ENCODE measurements around the gene TMEM151A.
"Not testable (repeated sequence)": the region's sequence is repeated elsewhere in the genome, so short reads cannot be mapped to it uniquely, and the experiment has no call there.

TMEM151A gene

DNA sequence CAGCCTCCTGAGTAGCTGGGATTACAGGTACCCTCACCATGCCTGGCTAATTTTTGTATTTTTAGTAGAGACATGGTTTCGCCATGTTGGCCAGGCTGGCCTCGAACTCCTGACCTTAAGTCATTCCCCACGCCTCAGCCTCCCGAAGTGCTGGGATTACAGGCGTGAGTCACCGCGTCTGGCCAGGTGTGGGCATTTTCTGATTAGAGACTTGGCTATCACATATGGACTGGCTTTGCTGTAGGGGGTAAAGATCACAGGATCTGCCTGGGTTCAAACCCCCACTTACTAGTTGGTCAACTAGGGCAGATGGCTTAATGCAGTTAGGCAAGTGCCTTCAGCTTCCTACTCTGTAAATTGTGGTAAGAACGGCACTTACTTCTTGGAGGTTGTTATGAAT is 18.6 kb downstream of the TMEM151A start:
- no peak for DNase-seq

DNA sequence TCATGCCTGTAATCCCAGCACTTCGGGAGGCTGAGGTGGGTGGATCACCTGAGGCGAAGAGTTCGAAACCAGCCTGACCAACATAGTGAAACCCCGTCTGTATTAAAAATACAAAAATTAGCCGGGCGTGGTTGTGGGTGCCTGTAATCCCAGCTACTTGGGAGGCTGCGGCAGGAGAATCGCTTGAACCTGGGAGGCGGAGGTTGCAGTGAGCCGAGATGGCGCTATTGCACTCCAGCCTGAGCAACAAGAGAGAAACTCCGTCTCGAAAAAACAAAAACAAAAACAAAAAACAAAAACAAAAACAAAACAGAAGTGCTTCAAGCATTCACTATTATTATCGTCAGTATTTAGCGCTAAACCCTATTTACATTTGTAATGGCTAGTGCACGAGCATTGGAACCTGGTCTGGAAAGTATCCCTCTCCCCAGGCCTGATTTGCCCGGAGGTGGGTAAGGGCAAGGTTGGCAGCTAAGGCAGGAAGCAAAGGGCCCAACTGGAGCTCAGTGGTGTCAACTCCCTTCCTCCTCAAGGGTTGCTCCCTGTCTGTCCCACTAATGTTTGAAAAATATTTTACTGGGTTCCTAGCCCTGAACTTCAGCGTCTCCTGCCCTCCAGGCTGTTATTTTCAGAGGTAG is 19.2 kb downstream of the TMEM151A start:
- not testable (repeated sequence) for DNase-seq

DNA sequence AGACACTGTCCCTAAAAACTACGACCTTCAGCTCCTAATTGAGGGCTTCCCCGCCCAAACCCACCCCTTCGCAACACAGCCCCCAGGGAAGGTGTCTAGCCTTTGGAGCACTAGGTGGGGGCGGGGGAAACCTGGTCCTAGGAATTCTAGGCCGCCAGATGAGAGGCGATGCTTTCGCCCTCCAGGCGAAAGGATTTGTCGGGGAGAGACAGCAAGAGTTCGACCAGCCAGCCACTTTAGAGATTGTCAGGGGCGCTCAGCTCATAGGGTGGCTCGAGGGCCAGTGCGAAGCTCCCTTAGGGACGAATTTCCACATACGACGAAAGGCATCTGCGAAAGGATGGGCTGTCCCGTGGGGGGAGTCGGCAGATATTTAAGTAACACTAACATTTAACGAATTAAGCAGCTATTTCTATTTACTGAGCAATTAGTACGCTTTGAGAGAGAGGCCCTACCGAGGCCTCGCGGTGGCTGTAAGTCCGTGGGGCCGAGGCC is 19.8 kb downstream of the TMEM151A start:
- DNase-seq: no peak

DNA sequence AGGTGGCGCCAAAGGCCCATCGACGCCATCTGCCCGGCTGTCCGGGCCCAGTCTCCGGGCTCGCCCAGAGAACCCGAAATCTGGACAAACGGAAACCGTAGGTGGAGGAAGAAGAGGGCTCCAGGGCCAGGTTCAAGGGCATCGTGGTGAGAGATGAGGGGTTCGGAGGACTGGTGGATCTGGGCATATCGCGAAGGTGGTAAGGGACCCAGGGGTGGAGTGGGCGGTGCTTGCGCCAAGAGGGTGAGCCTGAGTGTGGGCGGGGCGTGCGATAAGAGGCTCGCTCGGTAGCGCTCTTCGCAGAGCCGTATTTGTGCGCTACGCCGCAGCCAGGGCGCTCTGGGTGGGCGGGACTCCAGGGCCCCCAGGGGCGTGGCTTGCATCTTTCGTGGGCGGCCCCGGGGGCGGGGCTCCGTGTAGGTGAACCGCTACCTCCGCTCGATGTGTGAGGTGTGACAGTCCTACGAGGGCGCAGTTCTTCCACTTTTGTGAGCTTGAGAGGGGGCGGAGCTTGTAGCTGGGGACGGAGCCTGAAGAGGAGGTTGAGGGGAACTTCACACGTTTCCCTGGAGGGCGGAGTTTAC is 20.4 kb downstream of the TMEM151A start:
- peak; percentile 87 for DNase-seq

DNA sequence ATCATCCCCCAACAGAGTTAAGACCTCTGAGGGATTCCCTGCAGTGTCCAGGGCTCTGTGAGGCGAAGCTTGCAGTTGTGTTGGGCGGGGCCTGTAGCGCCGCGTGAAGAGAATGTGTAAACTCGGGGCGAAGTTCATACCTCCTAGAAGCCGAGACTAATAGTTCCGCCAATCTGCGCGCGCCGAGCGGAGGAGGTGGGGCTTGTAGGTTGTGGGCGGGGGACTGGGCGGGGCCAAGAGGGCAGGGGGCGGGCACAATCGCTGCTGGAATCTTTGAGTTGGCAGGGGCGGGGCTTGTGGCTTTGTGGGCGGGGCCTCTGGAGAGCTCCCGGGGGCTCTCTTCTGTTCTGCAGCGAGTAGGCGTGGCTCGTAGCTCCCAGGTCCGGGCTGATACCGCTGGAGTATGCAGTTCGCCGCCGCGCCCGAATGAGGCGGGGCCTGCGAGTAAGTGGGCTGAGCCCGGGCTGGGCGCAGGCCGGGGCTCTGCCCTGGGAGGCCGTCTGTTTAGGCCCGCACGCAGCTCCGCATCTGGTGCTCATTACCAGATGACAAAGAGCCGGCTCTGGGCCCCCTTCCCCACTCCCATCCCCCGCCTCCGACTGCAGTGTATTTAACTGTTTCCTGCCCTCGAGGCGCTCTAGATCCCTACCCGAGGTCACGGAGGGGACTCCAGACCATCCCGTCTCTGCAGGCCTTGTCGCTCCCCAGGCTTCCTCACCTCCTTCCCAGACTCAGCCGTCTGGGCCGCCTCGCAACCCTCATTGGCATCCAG is 21.0 kb downstream of the TMEM151A start:
- DNase-seq: peak; percentile 96

DNA sequence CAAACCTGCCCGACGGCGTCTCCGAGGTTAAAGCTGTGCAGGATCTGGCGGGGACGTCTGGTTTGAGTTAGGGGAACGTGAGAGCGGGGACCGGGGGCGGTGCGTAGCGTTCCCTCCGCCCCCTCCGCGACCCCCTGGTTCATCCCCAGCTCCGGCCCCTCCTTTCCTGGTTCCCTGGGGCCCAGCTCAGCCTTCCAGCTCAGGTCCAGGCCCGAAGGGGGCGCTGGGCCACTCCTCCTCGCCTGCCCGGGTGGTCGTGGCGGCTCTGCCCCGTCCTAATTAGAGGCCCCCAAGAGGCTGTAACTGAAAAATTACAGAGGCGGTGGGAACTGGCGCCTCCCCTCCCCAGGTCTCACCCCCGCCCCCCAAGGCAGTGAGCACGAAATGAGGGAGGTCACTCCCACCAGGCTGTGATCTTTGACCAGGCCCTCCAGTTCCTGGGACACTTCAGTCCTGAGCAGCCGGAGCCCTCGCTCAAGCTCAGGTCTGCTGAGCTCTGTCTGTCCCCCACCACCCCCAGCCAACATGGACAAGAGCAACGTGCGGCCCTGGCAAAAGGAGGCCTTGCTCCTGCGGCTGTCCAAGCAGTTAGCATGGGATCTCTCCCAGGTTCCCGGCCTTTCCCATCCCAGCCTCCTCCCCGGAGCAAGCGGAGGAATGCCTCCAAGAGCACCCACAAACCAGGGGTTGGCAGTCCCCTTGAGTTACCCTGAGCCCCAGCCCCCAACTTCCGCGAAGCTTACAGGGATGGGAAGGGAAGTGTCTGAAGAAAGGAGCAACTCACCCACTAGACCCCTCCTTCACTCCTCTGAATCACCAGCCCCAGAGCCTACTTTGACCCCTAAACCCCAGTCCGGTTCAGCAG is 21.9 kb downstream of the TMEM151A start:
- DNase-seq: no peak

DNA sequence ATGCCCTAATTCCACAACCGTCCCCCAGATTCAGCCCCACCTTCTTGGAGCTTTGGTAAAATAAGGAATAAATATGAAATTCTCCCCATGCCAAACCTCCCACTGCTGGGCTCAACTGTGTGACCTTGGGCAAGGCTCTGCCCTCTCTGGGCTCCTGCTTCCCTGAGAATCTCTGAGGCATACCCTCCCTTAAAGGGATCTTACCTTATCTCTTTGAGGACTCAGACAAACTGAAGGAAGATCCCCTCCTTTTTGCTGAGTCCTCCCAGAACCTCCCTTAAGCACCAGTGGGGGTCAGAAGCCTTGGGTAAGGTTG is 22.4 kb downstream of the TMEM151A start:
- no peak for DNase-seq

DNA sequence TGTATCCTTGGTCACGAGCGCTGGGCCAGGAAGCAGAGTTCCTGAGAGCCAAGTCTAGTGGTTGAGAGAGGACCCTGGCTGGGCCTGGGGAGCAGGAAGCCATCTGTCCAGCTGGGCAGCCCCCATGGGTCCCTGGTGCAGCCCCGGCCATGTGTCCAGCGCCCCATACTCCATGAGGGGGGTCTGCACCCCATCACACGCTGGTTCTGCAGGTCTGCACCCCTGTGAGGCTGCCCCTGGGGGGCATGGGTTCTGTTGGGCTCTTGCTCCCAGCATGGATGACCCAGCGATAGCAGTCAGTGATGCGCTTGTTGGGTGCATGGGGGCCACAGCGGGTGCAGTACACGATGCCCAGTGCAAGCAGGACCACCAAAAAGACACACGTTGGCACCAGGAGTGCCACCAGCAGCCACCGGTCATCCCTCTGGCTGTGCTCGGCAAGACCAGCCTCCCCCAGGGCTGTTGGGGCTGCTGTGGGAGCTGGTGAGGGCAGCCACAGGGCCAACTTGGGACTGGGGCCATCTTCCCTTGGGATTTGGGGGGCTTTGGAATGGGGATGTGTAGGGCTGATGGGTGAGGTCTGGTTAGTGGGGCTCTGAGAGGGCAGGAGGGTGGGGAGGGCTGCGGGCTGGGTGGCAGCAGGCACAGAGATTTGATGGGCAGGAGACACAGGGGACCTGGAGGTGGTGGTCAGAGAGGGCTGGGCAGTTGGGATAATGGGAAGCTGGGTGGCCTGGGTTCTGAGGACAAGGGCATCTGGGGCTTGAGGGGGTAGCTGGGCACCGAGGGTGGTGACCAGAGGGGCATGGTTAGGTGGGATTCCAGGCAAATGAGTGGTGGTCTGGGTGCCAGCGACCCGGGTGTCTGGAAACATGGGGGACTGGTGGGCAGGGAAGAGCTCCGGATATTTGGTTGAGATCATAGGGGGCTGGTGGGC is 23.1 kb downstream of the TMEM151A start:
- no peak for DNase-seq

DNA sequence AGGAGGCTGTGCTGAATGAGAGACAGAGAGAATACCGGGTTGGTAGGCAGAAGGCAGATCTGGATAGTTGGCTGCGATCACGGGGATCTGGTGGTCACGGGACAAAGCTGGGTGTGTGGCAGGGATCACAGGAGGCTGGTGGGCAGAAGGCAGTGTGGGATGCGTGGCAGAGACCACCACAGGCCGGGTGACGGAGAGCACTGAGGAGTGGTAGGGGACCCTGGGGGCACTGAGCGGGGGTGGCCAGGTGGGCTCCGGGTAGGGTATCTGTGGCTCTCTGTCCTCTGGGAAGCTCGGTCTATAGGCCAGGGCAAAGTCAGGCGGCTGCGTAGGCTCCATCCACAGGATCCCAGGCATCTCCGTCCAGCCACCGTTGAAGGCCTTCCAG is 23.8 kb downstream of the TMEM151A start:
- DNase-seq: no peak

DNA sequence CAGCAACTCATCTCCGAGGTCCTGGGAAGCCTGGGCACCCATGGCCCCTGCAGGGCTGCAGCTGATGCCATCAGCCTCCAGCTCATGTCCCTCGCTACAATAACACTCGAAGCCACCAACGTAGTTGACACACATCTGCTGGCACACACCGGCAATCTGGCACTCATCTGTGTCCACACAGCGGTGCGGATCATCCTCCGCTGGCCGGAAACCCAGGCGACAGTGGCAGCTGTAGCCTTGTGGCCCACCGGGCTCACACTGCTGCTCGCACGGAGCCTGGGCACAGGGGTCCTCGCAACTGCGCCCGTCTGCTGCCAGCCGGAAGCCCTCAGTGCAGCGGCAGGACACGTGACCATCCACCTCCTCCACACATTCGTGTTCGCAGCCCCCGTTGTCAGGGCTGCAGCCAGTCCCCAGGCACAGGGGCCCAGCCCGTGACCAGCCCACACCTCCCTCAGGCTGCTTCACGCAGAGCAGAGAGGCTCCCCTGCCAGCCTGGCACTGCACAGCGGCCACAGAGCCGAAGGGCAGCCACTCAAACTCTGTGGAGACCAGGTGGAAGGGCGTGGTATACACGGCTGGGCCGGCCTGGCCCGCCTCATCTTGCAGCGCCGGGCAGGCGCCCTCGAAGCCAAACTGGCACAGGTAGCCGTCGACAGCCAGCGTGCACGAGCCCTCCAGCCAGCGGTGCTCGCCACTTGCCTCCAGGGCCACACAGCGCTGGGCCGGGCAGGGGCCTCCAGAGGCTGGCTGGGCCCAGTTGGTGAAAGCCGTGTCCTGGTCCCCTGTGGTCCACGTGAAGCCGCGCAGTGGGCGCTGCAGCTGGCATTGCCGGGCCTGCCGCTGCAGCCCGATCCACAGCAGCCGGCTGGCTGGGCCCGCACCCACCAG is 24.5 kb downstream of the TMEM151A start:
- no peak for DNase-seq

DNA sequence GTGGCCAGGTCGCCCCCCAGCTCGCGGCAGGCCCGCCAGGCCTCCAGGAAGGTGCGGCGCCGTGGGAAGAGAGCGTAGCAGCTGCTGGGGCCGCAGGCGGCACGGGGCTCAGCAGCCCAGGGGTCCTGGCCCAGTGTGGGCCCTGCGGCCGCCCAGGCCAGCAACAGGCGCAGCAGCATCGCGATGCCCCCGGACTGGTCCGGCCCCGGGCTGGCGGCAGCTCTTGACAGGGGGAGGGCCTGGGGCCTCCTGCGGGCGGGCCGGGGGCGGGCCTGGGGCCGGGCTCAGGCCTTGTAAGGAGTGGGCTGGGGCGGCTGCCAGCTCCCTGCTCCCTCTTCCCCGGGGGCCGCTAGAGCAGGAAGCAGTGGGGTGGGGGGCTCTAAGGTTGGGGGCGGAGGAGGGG is 25.2 kb downstream of the TMEM151A start, which contains the start of gene CD248:
TSS of gene CD248 (minus strand) at position 196 of the 403 bp plus-strand sequence. CDS start at position 179, 17 bp downstream.
- DNase-seq: no peak

DNA sequence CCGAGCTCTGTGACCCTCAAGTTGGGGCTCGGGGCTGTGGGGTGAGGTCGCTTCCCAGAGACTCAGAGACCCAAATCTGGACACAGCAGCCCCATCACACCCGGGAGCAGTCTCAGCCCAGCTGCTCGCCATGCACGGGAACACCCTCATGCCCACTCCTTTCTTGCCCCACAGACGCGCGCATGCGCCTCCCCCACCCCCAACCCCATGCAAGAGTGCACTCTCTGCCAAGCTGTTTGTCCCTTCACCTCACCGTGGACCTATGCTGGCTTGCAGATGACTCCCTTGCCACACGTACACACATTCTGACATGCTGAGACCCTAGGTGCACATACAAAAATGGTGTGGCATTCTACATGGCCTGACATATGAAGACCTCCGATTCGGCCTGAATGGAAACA is 25.6 kb downstream of the TMEM151A start:
- DNase-seq: no peak

DNA sequence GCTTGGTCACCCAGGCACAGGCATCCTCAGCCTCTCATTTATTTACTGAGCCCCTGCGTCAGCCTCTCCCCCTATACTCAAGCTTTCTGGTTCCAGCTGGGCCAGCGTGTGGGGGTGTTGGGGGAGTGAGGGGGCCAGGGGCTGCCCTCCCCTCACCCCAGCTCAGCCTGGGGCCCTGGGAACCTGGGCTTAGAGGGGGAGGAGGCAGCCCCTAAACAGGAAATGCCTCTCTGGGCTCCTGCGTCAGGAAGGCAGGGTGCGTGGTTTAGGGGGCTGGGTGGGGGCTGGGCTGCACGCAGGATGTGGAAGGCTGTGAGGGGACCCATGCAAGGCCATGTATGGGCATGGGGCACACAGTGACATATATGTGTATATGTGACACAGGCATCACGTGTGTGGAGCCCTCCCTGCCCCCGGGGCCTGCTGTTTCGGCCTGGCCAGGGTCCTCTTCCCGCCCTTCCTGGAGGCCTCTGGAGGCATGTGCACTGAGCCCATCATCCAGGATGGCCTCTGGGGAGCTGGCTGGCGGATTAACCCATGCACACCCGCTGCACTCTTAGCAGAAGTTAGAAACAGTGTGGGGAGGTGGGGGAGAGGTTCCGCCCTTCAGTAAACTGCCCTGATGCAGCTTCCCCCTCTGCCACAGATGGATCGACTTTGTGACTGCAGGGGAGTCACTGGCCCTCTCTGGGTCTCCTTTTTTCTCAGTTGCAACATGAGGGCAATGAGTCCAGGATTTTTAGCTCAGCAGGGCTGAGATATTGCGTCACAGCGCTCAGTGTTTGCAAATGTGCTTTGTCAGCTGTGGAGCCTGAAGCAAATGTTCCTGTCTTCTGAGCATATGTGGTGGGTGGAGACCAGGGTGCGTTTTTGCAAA is 26.3 kb downstream of the TMEM151A start:
- no peak for DNase-seq

DNA sequence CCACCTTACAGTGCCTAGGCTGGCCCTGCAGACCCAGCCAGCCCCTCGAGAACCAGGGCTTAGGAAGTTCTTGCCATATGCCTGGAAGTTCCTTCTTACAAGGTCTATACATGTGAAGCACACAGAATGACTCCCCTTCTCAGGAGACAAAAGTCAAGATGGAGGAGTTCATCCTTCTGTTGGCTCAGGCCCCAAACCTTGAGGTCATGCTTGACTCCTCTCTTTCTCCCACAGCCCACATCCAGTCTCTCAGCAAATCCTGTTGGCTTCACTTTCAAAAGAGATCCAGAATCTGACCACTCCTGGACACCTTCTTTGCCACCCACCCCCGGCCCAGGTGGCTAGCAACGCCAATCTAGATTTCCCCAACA is 26.9 kb downstream of the TMEM151A start:
- no peak for DNase-seq

DNA sequence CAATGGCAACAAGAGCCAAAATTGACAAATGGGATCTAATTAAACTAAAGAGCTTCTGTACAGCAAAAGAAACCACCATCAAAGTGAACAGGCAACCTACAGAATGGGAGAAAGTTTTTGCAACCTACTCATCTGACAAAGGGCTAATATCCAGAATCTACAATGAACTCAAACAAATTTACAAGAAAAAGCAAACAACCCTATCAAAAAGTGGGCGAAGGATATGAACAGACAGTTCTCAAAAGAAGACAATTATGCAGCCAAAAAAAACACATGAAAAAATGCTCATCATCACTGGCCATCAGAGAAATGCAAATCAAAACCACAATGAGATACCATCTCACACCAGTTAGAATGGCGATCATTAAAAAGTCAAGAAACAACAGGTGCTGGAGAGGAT is 28.6 kb downstream of the TMEM151A start:
- not testable (repeated sequence) for DNase-seq

DNA sequence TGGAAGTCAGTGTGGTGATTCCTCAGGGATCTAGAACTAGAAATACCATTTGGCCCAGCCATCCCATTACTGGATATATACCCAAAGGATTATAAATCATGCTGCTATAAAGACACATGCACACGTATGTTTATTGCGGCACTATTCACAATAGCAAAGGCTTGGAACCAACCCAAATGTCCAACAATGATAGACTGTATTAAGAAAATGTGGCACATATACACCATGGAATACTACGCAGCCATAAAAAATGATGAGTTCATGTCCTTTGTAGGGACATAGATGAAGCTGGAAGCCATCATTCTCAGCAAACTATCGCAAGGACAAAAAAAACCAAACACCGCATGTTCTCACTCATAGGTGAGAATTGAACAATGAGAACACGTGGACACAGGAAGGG is 29.1 kb downstream of the TMEM151A start:
- not testable (repeated sequence) for DNase-seq

DNA sequence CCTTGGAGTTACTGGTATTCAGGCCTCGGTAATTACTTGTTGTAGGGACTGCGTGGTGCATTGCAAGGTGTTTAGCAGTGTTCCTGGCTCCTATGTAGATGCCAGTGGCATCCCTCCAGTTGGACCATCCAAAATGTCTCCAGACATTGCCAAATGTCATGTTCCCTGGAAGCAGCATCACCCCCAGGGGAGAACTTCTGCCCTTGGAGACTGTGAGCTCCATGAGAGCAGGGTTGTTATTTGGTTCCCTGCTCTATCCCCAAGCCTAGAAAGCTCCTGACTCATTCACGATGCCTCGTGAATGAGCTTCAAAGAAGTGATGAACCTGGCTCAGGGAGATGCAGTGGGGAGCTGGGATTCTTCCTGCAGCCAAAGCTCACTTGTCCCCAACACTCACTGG is 29.9 kb downstream of the TMEM151A start:
- no peak for DNase-seq

DNA sequence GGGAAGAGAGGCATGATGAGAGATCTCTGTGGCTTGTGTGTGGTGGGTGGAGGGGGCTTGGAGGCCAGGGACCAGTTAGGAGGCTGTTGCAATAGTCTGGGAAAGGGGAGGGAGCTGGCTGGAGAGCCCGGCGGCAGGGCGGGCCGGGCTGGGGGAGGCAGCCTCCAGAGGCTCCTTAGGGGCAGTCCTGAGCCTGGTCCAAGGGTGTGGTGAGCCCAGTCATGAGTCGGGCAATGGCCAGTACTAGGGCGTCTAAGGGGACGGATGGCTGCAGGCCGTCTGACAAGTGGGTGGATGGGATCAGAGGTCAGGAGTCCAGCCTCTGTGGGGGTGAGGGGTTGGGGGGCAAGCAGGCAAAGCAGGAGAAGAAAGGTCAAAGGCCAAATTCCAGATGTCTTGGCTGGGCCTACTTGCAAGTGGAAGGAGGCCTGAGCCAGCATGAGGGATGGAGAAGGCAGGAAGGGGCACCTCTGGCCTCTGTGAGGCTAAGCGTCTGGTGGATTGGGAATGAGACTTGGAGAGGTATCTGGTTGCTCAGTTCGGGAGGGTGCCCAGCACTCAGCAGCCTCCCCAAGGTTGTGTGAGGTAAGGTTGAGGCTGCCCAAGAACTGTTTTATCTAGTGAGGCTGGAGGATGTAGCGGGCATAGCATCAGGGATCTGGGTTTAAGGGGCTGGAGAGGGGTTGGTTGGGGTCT is 31.2 kb downstream of the TMEM151A start:
- no peak for DNase-seq

DNA sequence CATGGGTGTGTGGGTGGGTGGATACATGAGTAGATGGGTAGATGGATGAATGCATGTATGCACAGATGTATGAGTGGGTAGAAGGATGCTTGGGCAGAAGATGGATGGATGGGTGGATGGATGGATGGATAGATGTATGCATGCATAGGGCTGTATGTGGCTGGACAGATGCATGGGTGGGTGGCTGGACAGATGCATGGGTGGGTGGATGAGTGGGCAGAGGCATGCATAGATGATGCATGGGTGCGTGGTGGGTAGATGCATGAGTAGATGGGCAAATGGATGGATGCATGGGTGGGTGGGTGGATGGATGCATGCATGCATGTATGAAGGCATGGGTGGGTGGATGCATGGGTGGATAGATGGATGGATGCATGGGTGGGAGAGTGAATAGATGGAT is 32.0 kb downstream of the TMEM151A start:
- DNase-seq: no peak
